ENCODE results near the gene DLGAP4. TPM values are rescaled to one million over a fixed set of nuclear protein-coding genes. Genes with fewer than 3 reads are reported as not detected.
A peak's percentile ranks its signal among the peaks of the same experiment; 100 is the strongest.

DLGAP4 gene
- total RNA-seq, 1 experiment from 2014 or later, result 19.2 TPM

- peaks cover 4% of the 10 kb centered on the region; the same call in 1 of the 2 replicates for H3K36me3 ChIP-seq
- no peak for DNase-seq (ENCODE audit: low read depth in 1 of 2, low spot score in 2 of 2)
- H3K4me1 ChIP-seq (replicated peaks), result peaks cover 37% of the 10 kb centered on the region
- no peaks in the 10 kb centered on the region for H3K9me3 ChIP-seq (replicated peaks)
- H3K27me3 ChIP-seq (replicated peaks), result no peaks in the 10 kb centered on the region
- H3K4me3 ChIP-seq, result peak overlapping the region; percentile 70
- peak overlapping the region; percentile 25 for H3K27ac ChIP-seq
Measured at GRCh38 chr20:36572701-36573102, 266.6 kb downstream of the DLGAP4 start.

- peaks cover 37% of the 10 kb centered on the region for H3K4me1 ChIP-seq (replicated peaks)
- H3K4me3 ChIP-seq, result peak within 1 kb of the TSS; percentile 70
- H3K9me3 ChIP-seq (replicated peaks), result no peaks in the 10 kb centered on the region
- DNase-seq (ENCODE audit: low read depth in 1 of 2, low spot score in 2 of 2), result peak; percentile 82 to 94
- H3K27ac ChIP-seq, result peak within 1 kb of the TSS; percentile 52
- no peaks in the 10 kb centered on the region for H3K27me3 ChIP-seq (replicated peaks)
- H3K36me3 ChIP-seq, result peaks cover 4% of the 10 kb centered on the region; the same call in 1 of the 2 replicates
Measured at GRCh38 chr20:36573103-36573797, 267.1 kb downstream of the DLGAP4 start, which contains the start of gene TGIF2. Gene TGIF2 (plus strand): TSS chr20:36573597. CDS start chr20:36578775, 5,178 bp downstream.

DNA sequence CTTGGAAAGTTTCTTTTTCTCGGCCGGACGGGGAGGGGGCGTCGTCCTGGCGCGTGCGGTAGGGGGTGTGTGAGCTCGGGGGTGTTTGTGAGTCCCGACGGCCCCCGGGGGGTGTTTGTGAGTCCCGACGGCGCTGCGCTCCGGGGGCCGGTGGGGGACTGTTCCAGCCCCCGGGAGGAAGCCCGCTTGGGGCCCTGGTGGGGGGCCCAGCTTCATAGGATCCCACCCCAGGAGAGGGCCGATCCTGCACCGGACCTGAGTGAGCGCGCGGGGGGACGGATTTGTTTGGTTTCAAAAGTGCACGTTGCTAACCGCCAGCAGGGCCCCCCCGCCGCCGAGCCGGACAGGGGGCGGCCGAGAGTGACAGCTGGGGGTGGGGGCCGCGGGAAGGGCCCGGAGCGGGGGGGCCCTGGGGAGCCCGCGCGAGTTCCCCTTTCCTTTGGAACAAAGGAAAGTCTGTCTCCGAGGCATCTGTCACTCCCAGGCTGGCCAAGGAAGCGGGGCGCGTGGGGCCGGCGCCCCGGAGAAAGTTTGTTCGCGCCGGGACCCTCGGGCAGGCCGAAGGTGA, 267.7 kb downstream of the DLGAP4 start:
- Histone ChIP-seq H3K36me3 (peaks cover 4% of the 10 kb centered on the region), H3K27ac (peak overlapping the region; percentile 52), H3K4me1 (replicated peaks) (peaks cover 37% of the 10 kb centered on the region), H3K9me3 (replicated peaks) (no peaks in the 10 kb centered on the region), H3K27me3 (replicated peaks) (no peaks in the 10 kb centered on the region), H3K4me3 (peak overlapping the region; percentile 70)
- peak in 1 of 2 experiments; percentile 49 for DNase-seq (ENCODE audit: low read depth in 1 of 2, low spot score in 2 of 2)

DNA sequence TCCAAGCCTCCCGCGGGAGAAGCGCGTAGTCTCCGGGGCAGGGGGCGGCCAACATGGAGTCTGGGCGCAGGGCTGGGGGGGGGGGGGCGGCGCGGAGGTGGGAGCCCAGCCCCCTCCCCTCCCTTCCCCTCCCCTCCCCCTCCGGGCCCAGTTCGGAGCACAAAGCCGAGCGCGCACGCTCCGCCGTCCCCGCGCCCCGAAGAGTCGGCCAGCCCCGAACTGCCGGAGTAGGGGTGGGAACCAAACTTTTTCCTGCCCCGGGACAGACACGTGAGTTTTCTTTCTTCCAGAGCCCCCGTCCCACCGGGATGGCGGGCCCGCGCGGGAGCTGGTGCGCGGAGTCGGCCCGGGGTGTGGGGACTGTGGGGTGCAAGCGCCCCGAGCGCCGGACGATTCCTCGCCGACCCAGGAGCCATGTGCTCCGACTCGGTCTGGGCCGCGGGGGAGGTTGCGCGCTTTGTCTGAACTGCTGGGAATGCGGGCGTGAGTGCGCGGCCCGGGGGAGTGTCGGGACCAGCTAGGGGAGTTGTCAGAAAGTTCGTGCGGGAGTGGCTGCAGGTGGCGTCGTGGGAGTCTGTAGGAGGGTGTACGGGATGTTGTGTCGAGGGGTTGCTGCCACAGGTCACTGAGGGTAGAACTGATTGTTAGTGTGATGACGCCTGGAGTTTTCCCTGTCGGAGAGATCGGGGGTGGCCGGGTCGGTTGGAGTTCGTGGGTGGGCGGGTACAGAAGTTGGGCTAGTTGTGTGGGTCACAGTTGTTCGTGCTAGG, 268.4 kb downstream of the DLGAP4 start:
- Histone ChIP-seq H3K36me3 (peaks cover 7% of the 10 kb centered on the region), H3K27ac (peak overlapping the region; percentile 33; the same call in 1 of the 2 replicates), H3K27me3 (replicated peaks) (no peaks in the 10 kb centered on the region), H3K4me3 (peak overlapping the region; percentile 70), H3K9me3 (replicated peaks) (no peaks in the 10 kb centered on the region), H3K4me1 (replicated peaks) (peaks cover 33% of the 10 kb centered on the region)
- peak; percentile 65 for DNase-seq (ENCODE audit: low read depth in 1 of 2, low spot score in 2 of 2)

DNA sequence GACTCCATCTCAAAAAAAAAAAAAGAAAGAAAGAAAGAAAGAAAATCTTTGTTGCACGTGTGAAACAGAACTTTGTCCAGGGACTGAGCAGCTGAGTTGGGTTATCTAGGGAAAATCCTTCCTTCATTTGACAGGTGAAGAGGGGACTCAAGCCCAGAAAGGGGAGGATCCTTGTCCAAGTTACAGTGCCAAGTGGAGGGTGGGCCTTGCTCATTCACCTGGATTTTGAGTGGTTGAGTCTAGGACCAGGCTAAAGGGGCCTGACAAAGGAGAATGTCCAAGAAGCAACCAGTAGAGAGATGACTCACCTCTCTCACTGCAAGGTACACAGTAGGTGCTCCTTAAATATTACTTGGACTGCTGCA, 269.9 kb downstream of the DLGAP4 start:
- Histone ChIP-seq H3K4me1 (replicated peaks) (peaks cover 26% of the 10 kb centered on the region), H3K4me3 (no peak overlapping the region), H3K36me3 (peaks cover 18% of the 10 kb centered on the region), H3K27ac (no peak overlapping the region), H3K27me3 (replicated peaks) (no peaks in the 10 kb centered on the region), H3K9me3 (replicated peaks) (no peaks in the 10 kb centered on the region)
- DNase-seq (ENCODE audit: low read depth in 1 of 2, low spot score in 2 of 2), result no peak

Other genes starting within 250 kb of the DLGAP4 start
- 3.5 and 4.2 TPM in 2 replicates for gene EPB41L1, start 151.6 kb upstream of the DLGAP4 start, total RNA-seq (2014; rRNA removed; shearing (Covaris generic))
- gene AAR2, start 69.9 kb upstream of the DLGAP4 start, total RNA-seq (2014; rRNA removed; shearing (Covaris generic)), result 27.7 and 32.0 TPM in 2 replicates
- gene MYL9, start 235.2 kb downstream of the DLGAP4 start, total RNA-seq (2014; rRNA removed; shearing (Covaris generic)), result 213 and 260 TPM in 2 replicates